H1 (cell line): Measurements from ENCODE around the gene IRF2BP2. TPM values are rescaled to one million over a fixed set of nuclear protein-coding genes. Genes with fewer than 3 reads are reported as not detected.

ENCODE experiments used
- CTCF ChIA-PET: fragments of 300-600 bp; sonication (Branson Sonifier 250); formaldehyde crosslinking; loops from one replicate; lab custom pipeline; 2021; ENCODE audit not compliant: partially characterized antibody; lab: Charles Lee
- POLR2A ChIA-PET: fragments of 300-600 bp; sonication (Branson Sonifier 250); formaldehyde crosslinking; loops from one replicate; lab custom pipeline; 2021; ENCODE audit warnings: inconsistent platforms; ENCODE audit not compliant: partially characterized antibody; lab: Charles Lee
- DNase-seq, 2 experiments: peaks; one replicate each; pipeline versions ENCODE4 v3.0.0 to v3.0.0-alpha.2; 2010 to 2022; ENCODE audit warnings: low spot score in 2 of 2, low read depth in 1 of 2, mixed read lengths in 1 of 2
- FAIRE-seq: peaks from 2 replicates; lab custom pipeline; 2011; peaks lifted over from hg19 to GRCh38; lab: Jason Lieb, UNC
- H2AFZ ChIP-seq: 2 replicates; pipeline ENCODE4 v1.8.1; 2012; ENCODE audit warnings: low read length, inconsistent platforms
- H2AK5ac ChIP-seq: 2 replicates; pipeline ENCODE4 v1.6.1; 2013; ENCODE audit warnings: low read depth, low read length
- H2BK120ac ChIP-seq: replicated peaks from 2 replicates; pipeline ENCODE3; 2013; ENCODE audit warnings: low read depth, low read length, inconsistent platforms
- H2BK12ac ChIP-seq: 2 replicates; pipeline ENCODE4 v1.6.1; 2013; ENCODE audit warnings: low read depth, low read length
- H2BK15ac ChIP-seq: 2 replicates; pipeline ENCODE4 v1.6.1; 2013; ENCODE audit warnings: low read length
- H2BK20ac ChIP-seq: 2 replicates; pipeline ENCODE4 v1.6.1; 2013; ENCODE audit warnings: low read length
- H2BK5ac ChIP-seq: 2 replicates; pipeline ENCODE4 v1.6.1; 2013; ENCODE audit warnings: low read depth, low read length
- H3K14ac ChIP-seq: 2 replicates; pipeline ENCODE4 v1.6.1; 2013; ENCODE audit warnings: inconsistent platforms; ENCODE audit not compliant: insufficient read length
- H3K18ac ChIP-seq: 2 replicates; pipeline ENCODE4 v1.6.1; 2013; ENCODE audit warnings: low read length; ENCODE audit errors: extremely low read depth
- H3K23ac ChIP-seq: 2 replicates; pipeline ENCODE4 v1.6.1; 2013; ENCODE audit warnings: inconsistent platforms; ENCODE audit not compliant: insufficient read length
- H3K23me2 ChIP-seq: 2 replicates; pipeline ENCODE4 v1.6.1; 2013; ENCODE audit warnings: low read depth, low read length
- H3K27ac ChIP-seq: 2 replicates; pipeline ENCODE4 v1.6.1; 2011; ENCODE audit warnings: low read depth, low read length, inconsistent platforms
- H3K27me3 ChIP-seq, 4 experiments: replicated peaks in 1 of 4; 1 replicate in 1 of 4; 2 replicates in 3 of 4; pipeline versions ENCODE4 v1.6.1 to v1.8.1; 2011 to 2013; ENCODE audit warnings: low read length in 3 of 4, mild to moderate bottlenecking in 3 of 4, inconsistent platforms in 2 of 4, mixed read lengths in 2 of 4, moderate library complexity in 1 of 4; ENCODE audit not compliant: control insufficient read depth in 3 of 4, insufficient read depth in 3 of 4; ENCODE audit errors: extremely low read depth in 1 of 4
- H3K36me3 ChIP-seq, 4 experiments: 2 replicates each; pipeline versions ENCODE4 v1.6.1 to v1.8.1; 2011 to 2013; ENCODE audit warnings: mild to moderate bottlenecking in 4 of 4, low read length in 3 of 4, moderate library complexity in 2 of 4, control low read depth in 1 of 4, inconsistent platforms in 1 of 4; ENCODE audit not compliant: insufficient read depth in 4 of 4, control insufficient read depth in 2 of 4
- H3K4ac ChIP-seq: replicated peaks from 2 replicates; pipeline ENCODE3; 2013; ENCODE audit warnings: low read length, low read depth, mixed read lengths, inconsistent platforms; ENCODE audit not compliant: insufficient read length
- H3K4me1 ChIP-seq, 4 experiments: replicated peaks in 1 of 4; 1 replicate in 1 of 4; 2 replicates in 3 of 4; pipeline versions ENCODE4 v1.6.1 to v1.8.1; 2011 to 2013; ENCODE audit warnings: low read length in 3 of 4, inconsistent platforms in 2 of 4, mixed read lengths in 1 of 4; ENCODE audit not compliant: insufficient read depth in 4 of 4, control insufficient read depth in 3 of 4
- H3K4me2 ChIP-seq, 2 experiments: 2 replicates each; pipeline versions ENCODE4 v1.6.1 to v1.8.1; 2011 to 2013; ENCODE audit warnings: low read depth in 2 of 2, low read length in 2 of 2, control low read depth in 1 of 2, inconsistent platforms in 1 of 2, mild to moderate bottlenecking in 1 of 2; ENCODE audit not compliant: insufficient read depth in 1 of 2
- H3K4me3 ChIP-seq, 4 experiments: fragments of 200-600, 300-600 bp in 1 of 4; sonication (generic), shearing (Covaris generic), sonication (Bioruptor Twin) in 1 of 4; 2 replicates each; pipeline versions ENCODE4 v1.5.1 to v1.8.1; 2011 to 2016; ENCODE audit warnings: low read length in 4 of 4, low read depth in 3 of 4, control low read depth in 2 of 4, inconsistent platforms in 2 of 4, mild to moderate bottlenecking in 2 of 4, mixed read lengths in 1 of 4, moderate library complexity in 1 of 4; ENCODE audit not compliant: insufficient read depth in 2 of 4; ENCODE audit errors: extremely low read depth in 1 of 4
- H3K56ac ChIP-seq: replicated peaks from 2 replicates; pipeline ENCODE3; 2013; ENCODE audit warnings: low read depth, mild to moderate bottlenecking, mixed read lengths, low read length, inconsistent platforms; ENCODE audit not compliant: insufficient read length
- H3K79me1 ChIP-seq: 2 replicates; pipeline ENCODE4 v1.6.1; 2013; ENCODE audit warnings: low read depth, low read length, control low read depth
- H3K79me2 ChIP-seq, 2 experiments: 2 replicates each; pipeline versions ENCODE4 v1.6.1 to v1.8.1; 2012 to 2013; ENCODE audit warnings: low read length in 2 of 2, mild to moderate bottlenecking in 2 of 2, inconsistent platforms in 1 of 2; ENCODE audit not compliant: insufficient read depth in 2 of 2, control insufficient read depth in 1 of 2
- H3K9ac ChIP-seq, 4 experiments: replicated peaks in 1 of 4; 1 replicate in 1 of 4; 2 replicates in 3 of 4; pipeline versions ENCODE4 v1.6.1 to v1.8.1; 2011 to 2013; ENCODE audit warnings: low read depth in 3 of 4, low read length in 3 of 4, control low read depth in 2 of 4, mild to moderate bottlenecking in 2 of 4, moderate library complexity in 2 of 4, inconsistent platforms in 1 of 4; ENCODE audit errors: extremely low read depth in 1 of 4
- H3K9me3 ChIP-seq, 2 experiments: 2 replicates each; pipeline versions ENCODE4 v1.6.1 to v1.8.1; 2012 to 2013; ENCODE audit warnings: mild to moderate bottlenecking in 2 of 2, moderate library complexity in 2 of 2, control low read depth in 1 of 2, inconsistent platforms in 1 of 2, low read depth in 1 of 2, low read length in 1 of 2, mixed read lengths in 1 of 2; ENCODE audit not compliant: insufficient read depth in 2 of 2
- H4K20me1 ChIP-seq, 2 experiments: replicated peaks in 1 of 2; 2 replicates each; pipeline versions ENCODE3 to v1.8.1; 2011 to 2013; ENCODE audit warnings: inconsistent platforms in 2 of 2, low read length in 2 of 2, mild to moderate bottlenecking in 1 of 2; ENCODE audit not compliant: insufficient read depth in 2 of 2, control insufficient read depth in 1 of 2
- H4K5ac ChIP-seq: 2 replicates; pipeline ENCODE4 v1.6.1; 2013; ENCODE audit warnings: low read length, low read depth, mixed read lengths, inconsistent platforms; ENCODE audit not compliant: insufficient read length
- H4K8ac ChIP-seq: 2 replicates; pipeline ENCODE4 v1.8.0; 2013; ENCODE audit warnings: mild to moderate bottlenecking, moderate library complexity, low read length, inconsistent platforms; ENCODE audit not compliant: insufficient read depth; ENCODE audit errors: extremely low read depth
- H4K91ac ChIP-seq: replicated peaks from 2 replicates; pipeline ENCODE3; 2013; ENCODE audit warnings: low read length, mixed read lengths, inconsistent platforms; ENCODE audit not compliant: insufficient read length
- EZH2 ChIP-seq: fragments of 200-600 bp; sonication (generic); IDR thresholded peaks from 2 replicates; pipeline ENCODE4 v1.7.1; 2012; ENCODE audit warnings: low read depth, mild to moderate bottlenecking, moderate library complexity, low read length, inconsistent platforms; ENCODE audit not compliant: severe bottlenecking
- KDM4A ChIP-seq: IDR thresholded peaks from one replicate; pipeline ENCODE4 v1.7.1; 2012; ENCODE audit warnings: low read depth, mild to moderate bottlenecking, moderate library complexity, low read length, inconsistent platforms; ENCODE audit not compliant: severe bottlenecking
- KDM5A ChIP-seq: fragments of 200-600 bp; IDR thresholded peaks from 2 replicates; pipeline ENCODE4 v1.7.1; 2012; ENCODE audit warnings: mild to moderate bottlenecking, low read length, inconsistent platforms, mixed read lengths
- MAFK ChIP-seq: IDR thresholded peaks from 2 replicates; pipeline ENCODE4 v1.6.1; 2012; ENCODE audit warnings: low read depth, mild to moderate bottlenecking, improper control_type of control experiment, low read length
- POLR2AphosphoS5 ChIP-seq: IDR thresholded peaks from 2 replicates; pipeline ENCODE4 v1.6.1; 2011; ENCODE audit warnings: low read depth, low read length
- WGBS, 2 experiments: shearing (Covaris generic) in 1 of 2; methylation state at CpG; one replicate each; pipeline versions ENCODE4 v1.1.6 to v1.1.7; 2013 to 2015; ENCODE audit warnings: low lambda C conversion rate in 2 of 2, mixed read lengths in 2 of 2, inconsistent platforms in 1 of 2, low coverage in 1 of 2, missing lambda C conversion rate in 1 of 2; ENCODE audit not compliant: insufficient replicate concordance in 2 of 2, insufficient coverage in 1 of 2, insufficient read length in 1 of 2; ENCODE audit errors: extremely low coverage in 1 of 2, missing lambda C conversion rate in 1 of 2; 5-methylcytosine and 5-hydroxymethylcytosine counted together
- polyA plus RNA-seq, 7 experiments: library from polyadenylated mRNA; depleted of rRNA in 3 of 7; stranded (reverse) in 5 of 7; unstranded in 2 of 7; fragments of >200 nt in 5 of 7; fragments of 200-250 nt in 2 of 7; gene quantifications; 1 replicate in 5 of 7; 2 replicates in 1 of 7; 4 replicates in 1 of 7; pipeline versions ENCODE4 v1.2.1 to v1.2.3, GENCODE V29; 2011 to 2013; ENCODE audit warnings: missing spikeins in 2 of 7, mixed read lengths in 2 of 7
- total RNA-seq: library from RNA; stranded (reverse); fragmentation: NEBNext Ultra II Directional; extraction: Animal tissue kit (Norgen Biotek cat#: 25700); gene quantifications from 2 replicates; pipeline ENCODE4 v1.2.1, GENCODE V29; 2021

The IRF2BP2 gene
- total and polyA plus RNA-seq, 2 of the 8 experiments (the other 6 are each of a cell fraction or from before 2014, with no cell fraction given), result 24.9 to 67.5 TPM

DNA sequence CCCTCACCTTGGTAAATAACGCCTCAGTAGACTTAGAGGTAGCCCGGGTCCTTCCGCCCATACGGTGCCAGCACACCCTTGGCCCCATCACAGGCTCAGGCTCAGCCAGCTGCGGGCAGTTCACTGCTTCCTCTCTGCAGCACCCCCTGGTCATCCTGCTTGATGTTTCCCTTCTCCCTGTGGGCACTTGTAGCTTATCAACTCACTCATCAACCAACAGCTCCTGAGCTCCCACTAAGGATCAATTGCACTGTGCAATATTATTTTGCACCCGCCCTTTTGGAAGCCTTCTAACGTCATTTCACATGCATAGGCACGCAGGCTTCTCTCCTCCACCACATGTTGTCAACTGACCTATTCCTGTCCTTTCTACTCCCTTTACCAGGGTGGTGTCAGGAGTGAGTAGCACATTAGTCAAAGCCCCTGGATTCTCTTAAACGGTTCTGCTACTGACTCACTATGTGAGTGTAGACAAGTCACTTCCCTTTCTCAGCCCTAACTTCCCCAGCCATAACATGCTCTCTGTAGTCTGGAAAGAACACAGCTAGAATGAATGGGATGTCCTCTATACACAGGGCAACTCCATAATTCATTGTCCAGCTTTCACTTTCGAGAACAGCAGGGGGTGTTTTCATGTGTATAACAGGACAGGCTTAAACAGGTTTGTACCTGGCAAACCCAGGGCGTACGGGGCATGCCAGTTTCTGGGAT is 47.1 kb upstream of the IRF2BP2 start:
- no peak for DNase-seq
- Histone ChIP-seq H3K4me1 (peaks cover 2 to 19% (median 14%) of the 10 kb centered on the region in 4 experiments; a peak in 6 of 7 replicates), H3K36me3 (no peaks in the 10 kb centered on the region), H3K9me3 (no peaks in the 10 kb centered on the region), H3K23ac (no peak overlapping the region), H3K79me2 (no peaks in the 10 kb centered on the region), H2BK20ac (peak overlapping the region; percentile 81), H3K9ac (no peak overlapping the region), H3K27ac (no peak overlapping the region), H3K56ac (no peak overlapping the region), H2AFZ (no peak overlapping the region), H2BK12ac (peak overlapping the region; percentile 86; the same call in 1 of the 2 replicates), H3K4ac (peak overlapping the region; percentile 61), H4K8ac (peak overlapping the region; percentile 63; the same call in 1 of the 2 replicates), H2AK5ac (0 out of 2 replicates have a peak overlapping the region, but pooled peaks have one; percentile 42), H3K27me3 (no peaks in the 10 kb centered on the region; a peak in 1 of 7 replicates), H3K79me1 (no peaks in the 10 kb centered on the region), H4K20me1 (no peaks in the 10 kb centered on the region), H4K5ac (no peak overlapping the region), H3K14ac (no peak overlapping the region), H3K18ac (peak overlapping the region; percentile 89), H2BK15ac (peak overlapping the region; percentile 2; the same call in 1 of the 2 replicates), H4K91ac (peak overlapping the region; percentile 52), H3K4me2 (no peak overlapping the region), H3K23me2 (no peaks in the 10 kb centered on the region; the same call in 1 of the 2 replicates), H2BK120ac (peak overlapping the region; percentile 69), H2BK5ac (peak overlapping the region; percentile 18; the same call in 1 of the 2 replicates), H3K4me3 (no peak overlapping the region)
- 84% methylated on average over 12 of the region's 12 CpGs; no CpG with 5 or more reads in 1 of the 2 experiments for WGBS, 2 experiments
- no peak for FAIRE-seq
- ChIA-PET CTCF (interaction anchor here (1.2 to 1.8 kb wide), 4 partner anchors 11 to 158 kb away, joined by 4 to 5 read pairs (median 4); no protein-coding TSS in a partner anchor), POLR2A (interaction anchor here (1.1 kb wide), 1 partner anchor 45 kb away, joined by 3 read pairs; no protein-coding TSS in a partner anchor)
- TF ChIP-seq KDM5A (no peak), KDM4A (no peak), POLR2AphosphoS5 (no peak), EZH2 (no peak), MAFK (no peak)
